SK-N-SH (cell line): ENCODE data around the gene PPP4C.

ENCODE experiments used
- FOXM1 ChIP-seq: IDR thresholded peaks from 2 replicates; pipeline ENCODE4 v1.4.0; 2012; ENCODE audit warnings: low read depth, mild to moderate bottlenecking
- RCOR1 ChIP-seq: fragments of 150-350 bp; IDR thresholded peaks from 2 replicates; pipeline ENCODE4 v1.6.1; 2017; ENCODE audit warnings: antibody characterized with exemption, low read length
- SMC3 ChIP-seq: IDR thresholded peaks from 2 replicates; pipeline ENCODE4 v1.6.1; 2012; ENCODE audit warnings: low read depth, low read length, improper control_type of control experiment
- TF ChIP-seq, protein P1 (sequence below): fragments of 200-600 bp; sonication (generic); IDR thresholded peaks from 2 replicates; pipeline ENCODE4 v1.6.1; 2017; ENCODE audit warnings: antibody characterized with exemption, mild to moderate bottlenecking, moderate library complexity
- TF ChIP-seq, protein P2 (sequence below): IDR thresholded peaks from 2 replicates; pipeline ENCODE4 v1.6.1; 2012; ENCODE audit warnings: mild to moderate bottlenecking, low read depth, low read length, moderate library complexity

DNA sequence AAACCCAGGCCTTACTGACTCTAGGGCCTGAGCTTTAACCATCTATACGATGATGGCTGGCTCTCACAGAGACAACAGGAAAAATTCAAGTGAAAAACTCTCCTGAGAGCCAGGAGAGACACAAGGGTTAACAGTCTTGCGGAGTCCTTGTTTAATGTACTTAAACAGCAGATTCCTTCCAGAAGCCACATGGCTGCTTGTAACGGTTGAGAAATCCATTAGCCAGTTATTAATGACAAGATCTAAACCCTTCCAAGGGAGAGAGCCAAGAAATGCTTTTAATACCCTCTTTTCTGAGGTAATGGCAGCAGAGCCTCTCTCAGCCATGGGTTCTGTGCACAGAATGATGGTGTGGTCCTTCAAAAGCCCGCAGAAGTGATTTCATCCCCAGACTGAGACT is 15.4 kb upstream of the PPP4C start:
- TF ChIP-seq FOXM1 (no peak), RCOR1 (no peak), SMC3 (no peak)
- TF ChIP-seq, protein P1, sequence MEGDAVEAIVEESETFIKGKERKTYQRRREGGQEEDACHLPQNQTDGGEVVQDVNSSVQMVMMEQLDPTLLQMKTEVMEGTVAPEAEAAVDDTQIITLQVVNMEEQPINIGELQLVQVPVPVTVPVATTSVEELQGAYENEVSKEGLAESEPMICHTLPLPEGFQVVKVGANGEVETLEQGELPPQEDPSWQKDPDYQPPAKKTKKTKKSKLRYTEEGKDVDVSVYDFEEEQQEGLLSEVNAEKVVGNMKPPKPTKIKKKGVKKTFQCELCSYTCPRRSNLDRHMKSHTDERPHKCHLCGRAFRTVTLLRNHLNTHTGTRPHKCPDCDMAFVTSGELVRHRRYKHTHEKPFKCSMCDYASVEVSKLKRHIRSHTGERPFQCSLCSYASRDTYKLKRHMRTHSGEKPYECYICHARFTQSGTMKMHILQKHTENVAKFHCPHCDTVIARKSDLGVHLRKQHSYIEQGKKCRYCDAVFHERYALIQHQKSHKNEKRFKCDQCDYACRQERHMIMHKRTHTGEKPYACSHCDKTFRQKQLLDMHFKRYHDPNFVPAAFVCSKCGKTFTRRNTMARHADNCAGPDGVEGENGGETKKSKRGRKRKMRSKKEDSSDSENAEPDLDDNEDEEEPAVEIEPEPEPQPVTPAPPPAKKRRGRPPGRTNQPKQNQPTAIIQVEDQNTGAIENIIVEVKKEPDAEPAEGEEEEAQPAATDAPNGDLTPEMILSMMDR: no peak
- TF ChIP-seq, protein P2, sequence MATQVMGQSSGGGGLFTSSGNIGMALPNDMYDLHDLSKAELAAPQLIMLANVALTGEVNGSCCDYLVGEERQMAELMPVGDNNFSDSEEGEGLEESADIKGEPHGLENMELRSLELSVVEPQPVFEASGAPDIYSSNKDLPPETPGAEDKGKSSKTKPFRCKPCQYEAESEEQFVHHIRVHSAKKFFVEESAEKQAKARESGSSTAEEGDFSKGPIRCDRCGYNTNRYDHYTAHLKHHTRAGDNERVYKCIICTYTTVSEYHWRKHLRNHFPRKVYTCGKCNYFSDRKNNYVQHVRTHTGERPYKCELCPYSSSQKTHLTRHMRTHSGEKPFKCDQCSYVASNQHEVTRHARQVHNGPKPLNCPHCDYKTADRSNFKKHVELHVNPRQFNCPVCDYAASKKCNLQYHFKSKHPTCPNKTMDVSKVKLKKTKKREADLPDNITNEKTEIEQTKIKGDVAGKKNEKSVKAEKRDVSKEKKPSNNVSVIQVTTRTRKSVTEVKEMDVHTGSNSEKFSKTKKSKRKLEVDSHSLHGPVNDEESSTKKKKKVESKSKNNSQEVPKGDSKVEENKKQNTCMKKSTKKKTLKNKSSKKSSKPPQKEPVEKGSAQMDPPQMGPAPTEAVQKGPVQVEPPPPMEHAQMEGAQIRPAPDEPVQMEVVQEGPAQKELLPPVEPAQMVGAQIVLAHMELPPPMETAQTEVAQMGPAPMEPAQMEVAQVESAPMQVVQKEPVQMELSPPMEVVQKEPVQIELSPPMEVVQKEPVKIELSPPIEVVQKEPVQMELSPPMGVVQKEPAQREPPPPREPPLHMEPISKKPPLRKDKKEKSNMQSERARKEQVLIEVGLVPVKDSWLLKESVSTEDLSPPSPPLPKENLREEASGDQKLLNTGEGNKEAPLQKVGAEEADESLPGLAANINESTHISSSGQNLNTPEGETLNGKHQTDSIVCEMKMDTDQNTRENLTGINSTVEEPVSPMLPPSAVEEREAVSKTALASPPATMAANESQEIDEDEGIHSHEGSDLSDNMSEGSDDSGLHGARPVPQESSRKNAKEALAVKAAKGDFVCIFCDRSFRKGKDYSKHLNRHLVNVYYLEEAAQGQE: no peak
